NCI-H2227 (cell line): ENCODE results near the gene VGLL2.

Source experiments
- DNase-seq: peaks from one replicate; lab custom pipeline; 2025; ENCODE audit not compliant: unreplicated experiment; lab: John Stamatoyannopoulos, UW

Gene VGLL2

DNA sequence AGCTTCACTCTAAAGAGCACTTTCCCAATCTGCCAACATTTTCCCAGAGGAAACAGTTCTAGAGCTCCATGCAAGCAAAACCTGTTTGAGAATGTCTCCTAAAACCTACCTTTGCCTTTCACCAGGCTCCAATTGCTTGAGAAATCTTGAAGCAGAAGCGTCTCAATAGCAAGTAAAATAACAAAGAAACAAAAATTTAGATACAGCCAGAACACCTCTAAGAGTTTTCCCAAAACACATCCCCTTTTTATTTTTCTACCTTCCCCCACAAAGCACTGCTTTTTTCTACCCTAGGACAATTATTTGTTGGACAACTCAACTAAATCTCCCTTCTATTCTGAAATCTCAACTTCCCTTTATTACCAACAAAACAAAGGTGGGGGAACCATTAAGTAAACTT is 3.6 kb downstream of the VGLL2 start:
- DNase-seq, result no peak

- DNase-seq, result no peak
Observed at GRCh38 chr6:117269638-117270054, 4.3 kb downstream of the VGLL2 start.

- peak; percentile 1 for DNase-seq
Observed at GRCh38 chr6:117270055-117270842, 4.9 kb downstream of the VGLL2 start.

DNA sequence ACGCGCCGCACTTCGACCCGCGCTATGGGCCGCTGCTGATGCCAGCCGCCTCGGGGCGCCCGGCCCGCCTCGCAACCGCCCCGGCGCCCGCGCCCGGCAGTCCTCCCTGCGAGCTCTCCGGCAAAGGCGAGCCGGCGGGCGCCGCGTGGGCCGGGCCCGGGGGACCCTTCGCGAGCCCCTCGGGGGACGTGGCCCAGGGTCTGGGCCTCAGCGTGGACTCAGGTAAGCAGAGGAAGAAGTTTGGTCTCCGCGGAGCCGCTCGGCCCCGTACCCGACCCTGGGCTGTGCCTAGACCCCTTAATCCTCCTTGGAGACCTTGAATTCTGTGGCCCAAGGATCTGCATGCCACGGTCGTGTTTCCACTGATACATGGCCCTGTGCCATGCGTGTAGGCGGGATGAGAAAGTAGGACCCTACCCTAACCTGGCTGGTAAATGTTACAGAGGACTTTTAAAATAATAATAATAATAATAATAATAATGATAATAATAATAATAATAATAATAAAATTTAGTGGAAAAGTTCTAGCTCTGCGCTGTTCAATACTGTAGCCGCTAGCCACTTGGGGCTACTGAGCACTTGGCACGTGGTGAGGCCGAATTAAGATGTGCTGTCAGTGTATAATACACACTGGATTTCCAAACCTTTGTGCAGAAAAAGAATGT is 5.6 kb downstream of the VGLL2 start:
- DNase-seq, result no peak

GRCh38 chr6:117272032-117272866 is 6.9 kb downstream of the VGLL2 start:
- no peak for DNase-seq

GRCh38 chr6:117272891-117273290 is 7.5 kb downstream of the VGLL2 start:
- no peak for DNase-seq

DNA sequence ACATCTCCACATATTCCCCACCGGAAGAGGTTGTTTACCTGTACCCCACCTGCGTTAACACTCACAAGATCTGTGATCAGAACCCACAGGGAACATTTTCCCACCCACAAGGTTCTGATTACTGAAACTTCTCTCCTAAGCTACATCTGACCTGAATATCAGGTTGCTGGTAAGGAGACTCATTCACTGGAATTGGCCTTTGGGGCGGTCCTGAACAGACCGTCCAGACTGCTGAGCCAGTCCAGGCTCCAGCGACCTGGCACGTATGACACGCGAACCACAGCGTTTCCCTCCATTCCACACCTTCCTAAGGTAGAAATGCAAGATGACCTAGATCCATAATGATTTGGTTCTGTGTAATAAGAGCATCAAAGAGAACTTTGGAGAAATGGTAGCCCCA is 9.8 kb downstream of the VGLL2 start:
- DNase-seq, result no peak

GRCh38 chr6:117275711-117276110 is 10.4 kb downstream of the VGLL2 start:
- no peak for DNase-seq

- no peak for DNase-seq
Observed at GRCh38 chr6:117276778-117277316, 11.5 kb downstream of the VGLL2 start.

DNA sequence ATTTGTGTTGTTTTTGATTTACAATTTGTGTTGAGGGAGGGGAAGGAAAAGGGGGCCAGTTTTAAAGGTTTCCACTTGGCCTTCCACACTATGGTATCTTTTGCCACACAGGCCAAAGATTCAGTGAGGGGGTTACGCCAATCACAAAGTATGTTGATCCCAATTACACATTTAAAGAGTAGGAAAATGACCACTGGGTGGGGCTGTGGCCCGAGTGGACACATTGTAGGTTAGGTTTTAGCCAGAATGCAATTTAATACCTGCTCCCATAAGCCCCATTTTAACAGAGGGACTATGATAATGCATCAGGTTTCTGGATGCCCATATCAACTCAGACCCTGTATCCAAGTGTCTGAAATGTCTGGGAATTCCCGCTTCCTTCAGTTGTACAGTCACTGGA is 15.6 kb downstream of the VGLL2 start:
- DNase-seq, result no peak

- no peak for DNase-seq
Observed at GRCh38 chr6:117288083-117288715, 22.8 kb downstream of the VGLL2 start.

- DNase-seq, result no peak
Observed at GRCh38 chr6:117290173-117290846, 25.0 kb downstream of the VGLL2 start.

DNA sequence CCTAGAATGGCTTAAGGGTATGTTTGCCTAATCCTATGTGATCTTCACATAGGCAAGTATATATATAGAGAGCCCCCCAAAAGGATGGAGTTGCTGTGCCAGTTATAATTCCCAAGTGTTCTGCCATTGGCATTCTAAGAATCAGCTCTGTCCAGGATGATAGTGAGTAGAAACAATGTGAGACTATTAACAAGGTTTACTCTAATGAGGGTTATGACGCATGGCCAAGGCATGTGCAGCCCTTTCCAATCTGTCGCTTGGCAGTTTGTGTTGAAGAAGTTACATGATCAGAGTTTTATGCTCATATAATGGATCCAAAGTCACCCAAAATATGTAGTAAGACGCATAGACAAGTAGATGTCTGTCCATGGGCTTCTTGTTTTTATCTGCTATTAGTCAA is 33.6 kb downstream of the VGLL2 start:
- DNase-seq, result no peak

DNA sequence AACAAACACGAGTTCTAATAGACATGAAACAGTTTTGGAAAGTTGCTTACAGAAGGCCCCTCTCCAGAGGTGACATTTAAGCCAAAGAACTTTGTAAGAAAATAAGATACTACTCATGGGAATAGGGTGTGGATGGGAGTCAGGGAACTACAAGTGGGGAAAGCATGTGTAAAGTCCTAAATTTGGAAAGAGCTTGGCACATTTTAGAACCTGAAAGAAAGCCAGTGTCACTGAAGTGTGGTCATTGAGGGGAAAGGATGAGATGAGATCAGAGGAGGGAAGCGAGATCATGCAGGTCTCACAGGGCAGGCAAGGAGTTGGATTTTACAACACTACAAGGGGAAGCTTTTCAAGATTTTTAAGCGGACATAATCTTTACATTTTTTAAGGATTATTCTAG is 38.0 kb downstream of the VGLL2 start:
- DNase-seq, result no peak

DNA sequence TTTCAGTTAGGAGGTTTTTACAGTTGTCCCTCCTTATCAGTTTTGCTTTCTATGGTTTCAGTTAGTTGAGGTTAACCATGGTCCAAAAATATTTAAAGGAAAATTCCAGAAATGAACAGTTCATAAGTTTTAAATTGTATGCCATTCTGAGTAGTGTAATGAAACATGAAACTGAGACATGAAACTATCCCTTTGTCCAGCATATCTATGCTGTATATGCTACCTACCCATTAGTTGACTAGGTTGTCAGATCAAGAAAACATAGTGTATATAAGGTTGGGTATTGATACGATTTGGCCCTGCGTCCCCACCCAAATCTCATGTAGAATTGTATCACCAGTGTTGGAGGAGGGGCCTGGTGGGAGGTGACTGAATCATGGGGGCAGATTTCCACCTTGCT is 39.1 kb downstream of the VGLL2 start:
- no peak for DNase-seq

DNA sequence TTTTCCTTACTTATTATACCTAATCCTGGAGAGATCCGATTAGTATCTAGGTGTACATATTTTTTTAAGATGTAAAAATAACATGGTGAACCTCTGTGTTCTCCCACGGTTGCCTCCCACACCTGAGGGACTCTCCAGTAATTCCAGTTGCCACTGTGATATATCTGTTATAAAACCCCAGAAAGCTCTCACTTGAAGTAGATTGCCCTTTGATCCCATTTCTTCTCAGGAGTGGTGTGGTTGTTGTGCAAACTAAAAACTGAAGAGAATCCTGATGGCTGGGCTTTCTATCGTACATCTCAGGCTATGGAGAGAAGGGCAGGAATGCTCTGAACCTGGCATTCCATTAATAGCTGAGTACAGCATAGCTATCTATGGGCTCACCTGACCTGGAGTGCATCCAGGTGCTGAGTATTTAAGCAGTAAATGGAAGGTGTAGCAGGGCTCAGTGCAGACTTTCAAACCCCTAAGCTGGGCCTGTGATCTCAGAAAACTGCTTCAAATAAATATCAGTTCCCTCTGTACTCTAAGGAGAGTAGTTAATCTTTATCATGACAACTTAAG is 41.0 kb downstream of the VGLL2 start:
- DNase-seq, result no peak

- no peak for DNase-seq
Observed at GRCh38 chr6:117307655-117308054, 42.3 kb downstream of the VGLL2 start.

- no peak for DNase-seq
Observed at GRCh38 chr6:117309069-117309468, 43.7 kb downstream of the VGLL2 start.

DNA sequence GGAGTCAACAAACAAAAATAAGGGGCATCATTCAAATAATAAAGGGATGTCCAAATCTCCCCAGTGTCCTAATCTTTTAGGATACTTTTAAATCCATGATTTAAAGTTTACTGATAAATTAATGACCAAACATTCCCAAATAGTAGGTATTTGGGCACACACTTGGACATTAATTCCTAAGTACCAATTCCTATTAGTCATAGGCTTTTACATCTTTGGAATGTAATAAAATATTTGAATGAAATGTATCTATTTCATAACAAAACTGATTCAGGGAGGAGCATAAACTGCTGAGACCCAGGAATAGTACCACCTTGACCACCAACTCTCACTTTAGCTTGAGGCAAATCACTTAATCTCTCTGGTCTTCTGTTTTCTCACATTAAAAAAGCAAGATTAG is 44.3 kb downstream of the VGLL2 start:
- no peak for DNase-seq

DNA sequence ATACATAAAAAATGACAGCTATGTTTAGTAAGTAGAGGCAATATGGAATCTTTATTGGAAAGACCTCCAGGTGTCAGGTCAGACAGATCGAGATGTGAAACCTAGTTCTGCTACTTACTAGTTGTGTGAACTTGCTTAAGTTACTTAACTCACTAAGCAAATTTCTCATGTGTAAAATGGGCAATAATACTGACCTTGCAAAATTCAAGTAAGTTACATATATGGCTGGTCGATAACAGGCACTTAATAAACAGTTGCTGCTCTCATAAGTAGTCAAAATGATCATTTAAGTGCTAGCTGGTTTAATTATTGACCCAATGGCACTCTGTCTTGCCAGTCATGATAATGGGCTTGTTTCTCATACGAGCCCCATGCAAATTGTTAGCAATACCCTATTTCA is 46.0 kb downstream of the VGLL2 start:
- no peak for DNase-seq
